ENCODE measurements around the gene ADAMTS9. TPM values are rescaled to one million over a fixed set of nuclear protein-coding genes. Genes with fewer than 3 reads are reported as not detected.

The ADAMTS9 gene
- total RNA-seq, 6 experiments from 2014 or later = 1.1 to 9.9 (median 3.5) TPM

- Histone ChIP-seq H3K4me3 (no peak overlapping the region), H3K36me3 (no peaks in the 10 kb centered on the region), H3K4me1 (peaks cover 0 to 7% (median 0%) of the 10 kb centered on the region in 4 donors), H3K27me3 (no peaks in the 10 kb centered on the region), H3K9me3 (no peaks in the 10 kb centered on the region), H3K27ac (no peak overlapping the region)
- 54% methylated on average over 2 of the region's 2 CpGs for WGBS (ENCODE audit: insufficient coverage, low coverage, low lambda C conversion rate, missing lambda C conversion rate)
- no peak for TF ChIP-seq POLR2A (IDR thresholded peaks at IDR 0.05)
- TF ChIP-seq CTCF (IDR thresholded peaks at IDR 0.05) = no peak
- DNase-seq (no peak), ATAC-seq (no peak)
- intact Hi-C loops (cut with DNase I) = no loop called here
Observed at GRCh38 chr3:64617610-64618009, 70.2 kb downstream of the ADAMTS9 start.

- H3K27ac ChIP-seq = no peak overlapping the region
- no peaks in the 10 kb centered on the region for H3K27me3 ChIP-seq
Observed at GRCh38 chr3:64616953-64617352, 70.8 kb downstream of the ADAMTS9 start.

GRCh38 chr3:64612916-64613526, 74.8 kb downstream of the ADAMTS9 start:
- TF ChIP-seq POLR2A (IDR thresholded peaks at IDR 0.05) (no peak), CTCF (IDR thresholded peaks at IDR 0.05) (no peak)
- Histone ChIP-seq H3K4me3 (no peak overlapping the region), H3K27ac (no peak overlapping the region), H3K27me3 (no peaks in the 10 kb centered on the region), H3K4me1 (peaks cover 0 to 7% (median 0%) of the 10 kb centered on the region in 4 donors), H3K36me3 (no peaks in the 10 kb centered on the region), H3K9me3 (no peaks in the 10 kb centered on the region)
- 21% methylated on average over 10 of the region's 11 CpGs for WGBS (ENCODE audit: insufficient coverage, low coverage, low lambda C conversion rate, missing lambda C conversion rate)
- DNase-seq (peak in 2 of 3 donors; percentile 31 to 43), ATAC-seq (peak; percentile 64 to 92 (median 68))
- intact Hi-C loops (cut with DNase I) = no loop called here

More at GRCh38 chr3:64616953-64617352, 70.8 kb downstream of the ADAMTS9 start:
- WGBS (ENCODE audit: insufficient coverage, low coverage, low lambda C conversion rate, missing lambda C conversion rate) = 56% methylated on average over 2 of the region's 2 CpGs
- TF ChIP-seq POLR2A (IDR thresholded peaks at IDR 0.05) (no peak), CTCF (IDR thresholded peaks at IDR 0.05) (no peak)
- intact Hi-C loops (cut with DNase I) = no loop called here
- Histone ChIP-seq H3K36me3 (no peaks in the 10 kb centered on the region), H3K4me1 (peaks cover 0 to 7% (median 0%) of the 10 kb centered on the region in 4 donors), H3K4me3 (no peak overlapping the region), H3K9me3 (no peaks in the 10 kb centered on the region)
- no peak for DNase-seq
- no peak for ATAC-seq

GRCh38 chr3:64612082-64612860, 75.5 kb downstream of the ADAMTS9 start:
- intact Hi-C loops (cut with DNase I) = no loop called here
- peak; percentile 23 to 51 (median 43) for ATAC-seq
- Histone ChIP-seq H3K9me3 (no peaks in the 10 kb centered on the region), H3K36me3 (no peaks in the 10 kb centered on the region), H3K4me1 (peaks cover 0 to 7% (median 0%) of the 10 kb centered on the region in 4 donors), H3K4me3 (no peak overlapping the region), H3K27ac (no peak overlapping the region), H3K27me3 (no peaks in the 10 kb centered on the region)
- no peak for TF ChIP-seq POLR2A (IDR thresholded peaks at IDR 0.05)
- TF ChIP-seq CTCF (IDR thresholded peaks at IDR 0.05) = no peak
- WGBS (ENCODE audit: insufficient coverage, low coverage, low lambda C conversion rate, missing lambda C conversion rate) = 76% methylated on average over 4 of the region's 4 CpGs
- no peak for DNase-seq
